ENCODE results near the gene INSYN2B. TPM values are rescaled to one million over a fixed set of nuclear protein-coding genes. Genes with fewer than 3 reads are reported as not detected.

Gene INSYN2B
- total RNA-seq, 1 donor from 2014 or later: not detected

DNA sequence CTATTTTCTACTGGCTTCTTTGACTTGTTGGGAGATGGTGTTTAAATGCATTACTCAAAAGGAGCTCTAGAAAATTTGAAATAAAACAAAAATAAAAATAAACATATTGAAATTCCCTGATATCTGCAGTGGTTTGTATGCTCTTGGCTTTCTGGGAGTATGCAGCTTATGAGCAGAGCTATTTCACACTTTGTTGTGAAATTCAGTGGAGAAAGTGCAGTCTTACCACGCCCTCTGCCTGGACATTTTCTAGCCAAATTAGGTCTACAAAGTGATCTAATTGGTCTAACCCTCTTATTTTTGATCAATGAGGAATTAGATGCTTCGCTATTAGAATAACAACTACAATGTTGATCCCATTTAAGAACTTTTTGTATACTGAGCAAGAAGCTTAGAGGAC, 66.8 kb downstream of the INSYN2B start:
- Histone ChIP-seq H3K27ac (no peak overlapping the region), H3K4me3 (no peak overlapping the region), H3K27me3 (ENCODE audit: low read depth) (no peaks in the 10 kb centered on the region), H3K36me3 (no peaks in the 10 kb centered on the region), H3K4me1 (no peaks in the 10 kb centered on the region), H3K9me3 (no peaks in the 10 kb centered on the region)
- TF ChIP-seq, protein P1, sequence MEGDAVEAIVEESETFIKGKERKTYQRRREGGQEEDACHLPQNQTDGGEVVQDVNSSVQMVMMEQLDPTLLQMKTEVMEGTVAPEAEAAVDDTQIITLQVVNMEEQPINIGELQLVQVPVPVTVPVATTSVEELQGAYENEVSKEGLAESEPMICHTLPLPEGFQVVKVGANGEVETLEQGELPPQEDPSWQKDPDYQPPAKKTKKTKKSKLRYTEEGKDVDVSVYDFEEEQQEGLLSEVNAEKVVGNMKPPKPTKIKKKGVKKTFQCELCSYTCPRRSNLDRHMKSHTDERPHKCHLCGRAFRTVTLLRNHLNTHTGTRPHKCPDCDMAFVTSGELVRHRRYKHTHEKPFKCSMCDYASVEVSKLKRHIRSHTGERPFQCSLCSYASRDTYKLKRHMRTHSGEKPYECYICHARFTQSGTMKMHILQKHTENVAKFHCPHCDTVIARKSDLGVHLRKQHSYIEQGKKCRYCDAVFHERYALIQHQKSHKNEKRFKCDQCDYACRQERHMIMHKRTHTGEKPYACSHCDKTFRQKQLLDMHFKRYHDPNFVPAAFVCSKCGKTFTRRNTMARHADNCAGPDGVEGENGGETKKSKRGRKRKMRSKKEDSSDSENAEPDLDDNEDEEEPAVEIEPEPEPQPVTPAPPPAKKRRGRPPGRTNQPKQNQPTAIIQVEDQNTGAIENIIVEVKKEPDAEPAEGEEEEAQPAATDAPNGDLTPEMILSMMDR (IDR thresholded peaks at IDR 0.05): no peak
- no peak for ATAC-seq
- no peak for DNase-seq
- intact Hi-C loops (cut with DNase I): no loop called here

DNA sequence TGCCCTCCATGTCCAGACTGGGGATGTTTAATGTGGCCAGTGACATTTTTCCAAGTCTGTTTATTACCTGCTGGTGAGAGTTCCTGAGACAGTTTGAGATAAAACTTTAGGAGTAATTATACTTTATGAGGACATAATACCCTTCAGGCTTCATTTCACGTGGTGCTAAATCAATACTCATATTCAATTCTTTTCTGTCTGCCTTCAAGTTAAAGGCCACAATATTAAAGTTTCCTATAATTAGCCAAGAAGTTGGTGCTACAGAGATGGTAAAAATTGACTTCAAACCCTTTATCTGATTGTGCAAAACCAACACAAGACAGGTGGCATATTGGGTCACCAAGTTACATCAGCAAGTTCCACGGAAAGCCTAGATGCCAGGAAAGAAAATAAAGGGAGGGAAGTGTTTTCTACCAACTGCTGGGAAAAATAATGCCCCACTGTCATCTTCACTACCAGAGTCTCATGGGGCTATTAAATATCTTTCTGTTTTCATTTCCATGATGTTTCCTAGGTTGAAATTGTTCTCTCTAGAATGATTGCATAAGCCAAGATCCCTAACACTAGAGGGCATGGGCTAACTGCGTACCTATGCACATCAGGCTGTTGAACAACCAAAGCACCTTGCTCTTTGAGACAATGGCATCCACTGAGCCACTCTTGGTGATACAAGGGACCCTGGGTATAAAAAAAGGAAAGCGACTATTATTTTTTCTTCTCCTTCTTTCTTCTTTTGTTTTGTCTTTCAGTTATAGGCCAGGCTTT, 68.7 kb downstream of the INSYN2B start:
- TF ChIP-seq, protein P1 (IDR thresholded peaks at IDR 0.05): no peak
- intact Hi-C loops (cut with DNase I): no loop called here
- H3K36me3 ChIP-seq: no peaks in the 10 kb centered on the region
- no peaks in the 10 kb centered on the region for H3K27me3 ChIP-seq (ENCODE audit: low read depth)
- H3K27ac ChIP-seq: no peak overlapping the region
- no peak for ATAC-seq
- H3K9me3 ChIP-seq: no peaks in the 10 kb centered on the region
- H3K4me1 ChIP-seq: no peaks in the 10 kb centered on the region
- H3K4me3 ChIP-seq: no peak overlapping the region
- no peak for DNase-seq

DNA sequence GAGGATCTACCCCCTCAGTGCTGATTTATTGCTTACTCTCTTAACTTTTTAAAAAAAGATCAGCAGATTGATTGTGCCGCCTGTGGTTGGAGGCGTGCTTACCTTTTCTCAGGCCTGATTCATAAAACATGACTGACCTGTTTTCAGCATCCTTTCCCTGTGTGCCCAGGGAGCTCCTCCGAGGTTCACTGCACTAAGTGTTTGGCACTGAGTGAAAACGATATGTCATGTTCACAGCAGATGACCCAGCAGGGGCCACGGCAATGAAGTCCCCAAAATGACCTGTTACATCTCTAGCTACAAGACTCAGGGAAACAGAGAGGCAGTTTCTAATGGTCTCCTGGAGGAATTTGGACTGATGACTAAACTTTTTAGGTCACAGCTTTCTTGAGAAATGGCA, 69.9 kb downstream of the INSYN2B start:
- TF ChIP-seq, protein P1 (IDR thresholded peaks at IDR 0.05): no peak
- H3K4me1 ChIP-seq: no peaks in the 10 kb centered on the region
- H3K9me3 ChIP-seq: no peaks in the 10 kb centered on the region
- H3K36me3 ChIP-seq: no peaks in the 10 kb centered on the region
- H3K27ac ChIP-seq: no peak overlapping the region
- no peaks in the 10 kb centered on the region for H3K27me3 ChIP-seq (ENCODE audit: low read depth)
- intact Hi-C loops (cut with DNase I): no loop called here
- ATAC-seq (no peak), DNase-seq (no peak)
- H3K4me3 ChIP-seq: no peak overlapping the region

DNA sequence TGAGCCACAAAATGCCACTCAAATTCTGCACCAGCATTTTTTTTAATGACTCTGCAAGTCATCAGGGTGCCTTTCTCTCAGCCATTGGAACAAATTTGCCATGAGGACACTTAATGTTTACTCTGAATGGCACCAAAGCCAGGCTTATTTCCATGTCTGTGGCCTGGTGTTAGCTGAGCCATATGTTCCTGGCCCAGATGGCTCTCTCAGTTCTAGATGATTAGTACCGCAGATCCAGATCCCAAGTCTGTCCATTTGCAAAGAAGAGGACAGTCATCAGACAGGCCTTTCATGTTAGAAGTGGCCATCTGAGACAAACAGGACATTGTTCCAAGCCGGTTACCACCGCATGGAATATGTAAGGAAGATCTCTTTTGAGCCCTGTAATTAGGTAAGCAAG, 70.3 kb downstream of the INSYN2B start:
- no peaks in the 10 kb centered on the region for H3K36me3 ChIP-seq
- DNase-seq (no peak), ATAC-seq (no peak)
- TF ChIP-seq, protein P1 (IDR thresholded peaks at IDR 0.05): no peak
- no peak overlapping the region for H3K4me3 ChIP-seq
- H3K4me1 ChIP-seq: no peaks in the 10 kb centered on the region
- intact Hi-C loops (cut with DNase I): no loop called here
- H3K9me3 ChIP-seq: no peaks in the 10 kb centered on the region
- H3K27ac ChIP-seq: no peak overlapping the region
- H3K27me3 ChIP-seq (ENCODE audit: low read depth): no peaks in the 10 kb centered on the region

DNA sequence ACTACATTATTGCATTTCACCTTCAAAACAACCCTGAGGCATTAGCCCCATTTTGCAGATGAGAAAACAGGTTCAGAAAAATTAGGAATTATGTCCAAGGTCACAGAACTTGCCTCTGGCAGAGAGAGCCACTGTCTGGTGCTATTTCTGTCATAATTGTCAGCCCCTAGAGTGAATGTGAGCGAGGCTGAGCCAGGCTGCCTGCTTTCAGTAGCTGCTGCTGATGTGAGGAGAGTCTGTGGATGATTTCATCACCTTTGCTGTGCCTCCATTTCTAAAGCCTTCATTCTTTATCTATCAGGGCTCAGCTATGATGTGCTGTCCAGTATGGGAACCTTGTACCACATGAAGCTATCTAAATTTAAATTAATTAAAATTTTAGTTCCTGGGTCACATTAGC, 71.4 kb downstream of the INSYN2B start:
- intact Hi-C loops (cut with DNase I): no loop called here
- no peak overlapping the region for H3K4me3 ChIP-seq
- TF ChIP-seq, protein P1 (IDR thresholded peaks at IDR 0.05): no peak
- no peaks in the 10 kb centered on the region for H3K36me3 ChIP-seq
- no peaks in the 10 kb centered on the region for H3K9me3 ChIP-seq
- no peaks in the 10 kb centered on the region for H3K4me1 ChIP-seq
- no peak overlapping the region for H3K27ac ChIP-seq
- H3K27me3 ChIP-seq (ENCODE audit: low read depth): no peaks in the 10 kb centered on the region
- ATAC-seq (no peak), DNase-seq (no peak)
